DMS 273 (cell line): ENCODE data around the gene FBXL15.
A peak's percentile ranks its signal among the peaks of the same experiment; 100 is the strongest.

Experiments used
- DNase-seq: peaks from one replicate; lab custom pipeline; 2025; ENCODE audit not compliant: unreplicated experiment; lab: John Stamatoyannopoulos, UW

FBXL15 gene

DNA sequence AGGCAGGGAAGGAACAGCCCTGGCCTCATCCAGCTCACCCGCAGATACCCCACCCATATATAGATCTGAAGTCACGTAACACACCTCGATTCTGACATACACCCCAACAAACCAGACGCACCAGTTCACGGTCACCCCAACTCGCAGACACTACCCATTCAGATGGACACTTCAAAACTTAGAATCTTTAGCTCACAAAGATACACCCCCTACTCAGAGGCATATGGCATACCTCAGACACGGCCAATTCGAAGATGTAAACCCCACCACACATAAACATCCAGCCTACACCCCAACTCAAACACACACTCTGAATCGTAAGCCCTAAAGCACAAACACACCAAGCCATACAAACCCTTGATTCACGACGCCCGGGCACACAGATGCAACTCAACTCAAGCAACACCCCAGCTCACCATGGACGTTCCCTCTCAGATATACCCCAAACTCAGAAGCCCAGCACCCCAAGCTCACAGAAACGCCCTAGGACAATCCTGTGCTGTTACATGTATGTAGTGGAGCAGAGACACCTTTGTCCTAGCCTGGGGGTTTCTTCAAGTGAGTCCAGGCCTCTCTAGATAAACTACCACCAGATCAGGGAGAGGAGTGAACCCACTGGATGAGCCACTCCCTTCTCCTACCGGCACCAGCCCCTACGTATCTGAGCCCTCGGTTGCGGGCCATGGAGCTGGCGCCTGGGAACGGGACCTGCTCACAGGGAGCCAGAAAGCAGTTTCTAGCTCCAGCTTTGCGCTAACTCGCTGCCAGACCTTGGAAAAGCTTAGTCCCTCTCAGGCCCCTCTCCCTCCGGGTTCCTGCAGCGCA is 10.8 kb upstream of the FBXL15 start:
- DNase-seq = no peak

- DNase-seq = no peak
Measured at GRCh38 chr10:102410429-102411073, 10.1 kb upstream of the FBXL15 start.

- DNase-seq = peak; percentile 31
Measured at GRCh38 chr10:102411341-102412255, 9.0 kb upstream of the FBXL15 start.

GRCh38 chr10:102412293-102412692 is 8.3 kb upstream of the FBXL15 start:
- no peak for DNase-seq

DNA sequence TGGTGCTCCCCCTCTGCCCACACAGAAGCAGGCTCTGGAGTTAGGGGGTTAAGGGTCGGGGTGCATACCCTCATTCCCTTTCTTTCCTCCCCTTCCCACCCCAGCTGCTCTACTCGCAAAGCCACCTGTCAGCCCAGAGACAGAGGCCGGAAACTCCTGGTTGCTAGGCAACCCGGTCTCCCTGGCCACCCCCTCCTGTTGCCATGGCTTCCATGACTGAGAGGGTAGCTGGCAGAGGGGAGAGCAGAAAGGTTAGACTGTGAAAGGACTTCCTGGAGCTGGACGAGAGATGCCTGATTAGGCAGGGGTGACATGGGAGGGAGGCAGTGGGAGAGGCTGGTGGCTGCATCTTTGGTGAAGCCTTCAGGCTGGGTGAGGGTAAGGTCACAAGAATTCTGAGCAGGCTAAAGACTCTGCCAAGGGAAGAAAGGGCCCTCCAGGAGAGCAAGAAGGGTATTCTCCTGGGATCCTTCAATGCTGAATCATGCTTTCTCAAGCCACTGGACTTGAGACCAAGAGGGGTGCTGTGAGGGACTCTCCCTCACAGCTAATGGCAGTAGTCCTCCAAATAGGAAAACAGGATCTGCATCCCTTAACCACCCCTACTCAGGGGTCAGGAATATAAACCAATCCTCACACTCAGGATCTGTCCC is 7.5 kb upstream of the FBXL15 start:
- peak; percentile 79 for DNase-seq

- no peak for DNase-seq
Measured at GRCh38 chr10:102413806-102414561, 6.7 kb upstream of the FBXL15 start.

DNA sequence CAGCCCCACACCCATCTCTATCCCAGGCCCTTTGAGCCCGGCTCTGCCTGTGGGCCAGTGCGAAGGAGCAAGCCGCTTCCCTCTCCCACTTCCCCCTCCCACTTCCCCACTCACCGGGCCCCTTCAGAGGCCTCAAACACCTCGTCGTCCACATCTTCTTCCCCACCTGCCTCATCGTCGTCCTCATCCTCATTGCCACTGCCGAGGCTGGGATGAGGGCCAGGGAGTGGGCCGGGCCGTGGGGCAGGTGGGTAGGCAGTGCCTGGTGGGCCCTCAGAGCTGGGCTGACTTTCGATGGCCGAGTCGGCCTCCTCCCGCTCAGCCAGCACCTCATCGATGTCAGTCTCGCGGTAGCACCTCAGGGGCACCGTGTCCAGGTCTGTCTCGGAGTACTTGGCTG is 5.9 kb upstream of the FBXL15 start:
- DNase-seq = no peak

DNA sequence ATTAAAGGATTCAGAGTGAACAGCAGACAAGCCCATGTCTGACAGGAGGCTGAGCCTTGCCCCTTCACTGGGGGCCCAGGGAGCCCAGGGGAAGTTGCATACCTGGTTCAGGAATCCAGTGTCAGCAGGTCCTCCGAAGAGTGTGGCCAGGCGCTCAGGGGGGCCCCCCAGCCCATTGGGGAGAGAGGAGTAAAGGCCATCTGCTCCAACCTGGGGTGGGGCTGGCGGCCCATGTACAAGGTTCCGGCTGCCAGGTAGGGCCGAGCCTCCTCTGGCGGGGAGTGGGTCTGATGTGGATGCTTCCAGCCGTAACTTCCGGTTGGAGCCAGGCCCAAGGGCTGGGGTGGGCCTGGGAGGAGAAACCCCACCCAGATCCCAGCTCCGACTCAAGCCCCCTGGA is 4.4 kb upstream of the FBXL15 start:
- DNase-seq = no peak

DNA sequence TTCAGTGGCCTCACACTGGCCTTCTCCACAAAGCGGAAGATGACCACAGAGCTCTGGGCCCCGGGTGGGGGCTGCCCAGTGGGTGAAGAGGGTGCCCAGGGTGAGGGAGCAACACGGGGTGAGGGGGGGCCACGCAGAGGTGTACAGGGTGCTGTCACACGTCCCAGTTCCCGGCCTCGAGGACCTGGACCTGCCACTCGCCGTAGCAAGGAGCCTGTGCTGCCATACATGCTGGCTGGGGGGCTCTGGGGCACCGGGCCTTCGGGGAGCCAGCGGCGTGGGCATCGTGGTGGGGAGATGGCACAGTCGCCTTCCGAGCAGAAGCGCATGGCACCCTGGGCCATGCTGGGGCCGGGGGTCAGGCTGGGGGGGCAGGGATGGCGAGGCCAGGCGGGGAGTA is 3.9 kb upstream of the FBXL15 start:
- DNase-seq = no peak

- peak; percentile 66 for DNase-seq
Measured at GRCh38 chr10:102418622-102419268, 1.9 kb upstream of the FBXL15 start, which contains the start of gene PSD. Gene PSD, minus strand, starts transcription at chr10:102418785. Its CDS starts 1,747 bp downstream, at chr10:102417038.

- peak; percentile 84 for DNase-seq
Measured at GRCh38 chr10:102419269-102420180, 1.1 kb upstream of the FBXL15 start.

DNA sequence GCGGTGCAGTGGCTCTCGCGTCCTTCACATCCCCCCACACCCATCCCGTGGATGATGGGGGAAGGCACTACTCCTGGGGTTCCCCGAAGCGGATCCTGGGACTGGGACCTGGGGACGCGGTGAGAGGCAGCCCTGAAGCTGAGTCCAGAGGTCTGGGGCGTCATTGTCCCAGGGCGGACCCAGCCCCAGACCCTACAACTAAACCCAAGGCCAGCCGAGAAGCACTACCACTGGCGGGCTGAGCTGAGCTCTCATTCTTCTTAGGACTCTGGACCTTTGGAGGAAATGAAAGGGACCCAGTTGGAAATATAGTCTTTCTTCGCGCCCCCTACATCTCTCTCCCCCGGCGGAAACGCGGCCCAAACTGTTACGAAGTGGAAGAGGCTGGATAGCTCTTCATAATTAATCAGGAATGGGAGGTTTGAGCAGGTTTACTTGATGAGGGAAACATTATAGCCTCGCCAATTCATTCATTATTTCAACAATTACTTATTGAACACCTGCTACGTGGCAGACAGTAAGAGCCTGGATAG is 389 bp upstream of the FBXL15 start:
- peak; percentile 51 for DNase-seq

DNA sequence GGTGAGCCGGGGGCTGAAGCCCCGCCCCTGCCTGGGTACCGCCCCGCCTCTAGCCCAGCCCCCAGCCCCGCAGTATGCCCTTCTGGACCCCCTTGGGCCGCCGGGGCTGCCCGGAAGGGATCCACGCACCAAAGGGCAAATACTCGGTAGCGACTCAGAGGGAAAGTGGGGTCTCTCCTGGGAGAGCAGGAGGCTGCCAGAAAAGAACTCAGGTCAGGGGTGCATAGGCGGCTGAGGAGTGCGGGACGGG is 796 bp downstream of the FBXL15 start:
- DNase-seq = no peak

DNA sequence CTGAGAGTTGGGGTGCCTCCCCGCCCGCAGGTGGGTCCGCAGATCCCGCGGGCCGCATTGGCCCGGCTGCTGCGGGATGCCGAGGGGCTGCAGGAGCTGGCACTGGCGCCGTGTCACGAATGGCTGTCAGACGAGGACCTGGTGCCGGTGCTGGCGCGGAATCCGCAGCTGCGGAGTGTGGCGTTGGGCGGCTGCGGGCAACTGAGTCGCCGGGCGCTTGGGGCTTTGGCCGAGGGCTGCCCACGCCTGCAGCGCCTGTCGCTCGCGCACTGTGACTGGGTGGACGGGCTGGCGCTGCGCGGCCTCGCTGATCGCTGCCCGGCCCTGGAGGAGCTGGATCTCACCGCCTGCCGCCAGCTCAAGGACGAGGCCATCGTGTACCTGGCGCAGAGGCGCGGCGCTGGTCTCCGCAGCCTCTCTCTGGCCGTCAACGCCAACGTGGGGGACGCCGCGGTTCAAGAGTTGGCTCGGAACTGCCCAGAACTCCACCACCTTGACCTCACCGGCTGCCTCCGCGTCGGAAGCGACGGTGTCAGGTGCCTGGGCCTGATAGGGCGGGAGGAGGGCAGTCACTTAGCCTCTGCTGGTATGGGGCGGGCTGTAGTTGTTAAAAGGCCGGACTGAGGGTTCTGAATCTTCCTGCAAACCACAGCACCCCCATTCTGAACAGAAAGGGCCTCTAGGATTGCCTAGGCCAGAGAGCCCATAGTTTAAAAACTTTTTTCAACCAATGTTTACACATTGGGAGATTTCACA is 1.3 kb downstream of the FBXL15 start:
- DNase-seq = peak; percentile 46

DNA sequence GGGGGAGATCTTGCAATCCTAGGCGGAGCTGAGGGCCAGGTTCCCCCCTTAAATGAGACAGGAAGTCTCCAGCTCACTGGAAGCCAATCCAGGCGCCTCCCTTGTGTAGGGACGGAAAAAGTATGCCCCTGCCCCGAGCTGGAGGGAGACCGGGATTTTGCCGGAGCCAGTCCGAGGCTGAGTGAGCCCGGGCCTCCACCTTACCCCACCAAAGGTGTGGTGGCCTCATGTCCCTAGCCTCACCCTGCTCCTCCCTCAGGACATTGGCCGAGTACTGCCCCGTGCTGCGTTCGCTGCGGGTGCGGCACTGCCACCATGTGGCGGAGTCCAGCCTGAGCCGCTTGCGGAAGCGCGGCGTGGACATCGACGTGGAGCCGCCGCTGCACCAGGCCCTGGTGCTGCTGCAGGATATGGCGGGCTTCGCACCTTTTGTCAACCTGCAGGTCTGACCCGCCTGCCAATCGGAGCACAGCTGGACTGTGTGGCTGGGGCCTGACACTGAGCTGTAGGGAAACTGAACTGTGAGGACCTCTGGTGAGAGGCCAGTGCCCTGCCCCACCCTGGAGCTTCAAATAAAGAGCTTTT is 2.0 kb downstream of the FBXL15 start:
- DNase-seq = peak; percentile 59

GRCh38 chr10:102423372-102423968 is 2.8 kb downstream of the FBXL15 start:
- no peak for DNase-seq

DNA sequence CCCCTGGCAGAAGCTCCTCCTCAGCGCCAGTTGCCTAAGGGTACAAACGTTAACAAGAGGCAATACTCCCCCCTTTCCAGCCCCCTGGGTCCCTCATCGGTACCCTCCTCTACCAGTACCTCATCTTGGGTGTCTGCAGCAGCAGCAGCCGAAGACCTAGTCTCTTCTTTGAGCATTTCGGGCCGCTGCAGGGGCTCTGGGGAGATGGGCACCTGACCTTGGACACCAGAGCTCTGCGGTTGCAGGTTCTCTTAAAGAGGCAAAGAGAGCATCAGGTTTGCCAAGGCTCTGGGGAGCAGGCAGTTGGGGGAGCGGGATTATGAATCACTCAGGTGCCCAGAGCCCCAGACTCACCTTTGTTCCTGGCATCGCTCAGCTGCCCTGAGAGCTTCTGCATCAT is 3.5 kb downstream of the FBXL15 start:
- no peak for DNase-seq
